ENCODE data around the gene ZNF136. TPM values are rescaled to one million over a fixed set of nuclear protein-coding genes. Genes with fewer than 3 reads are reported as not detected.

The ZNF136 gene
- total and polyA plus RNA-seq, 2 experiments from 2014 or later = 5.6 to 6.7 TPM

DNA sequence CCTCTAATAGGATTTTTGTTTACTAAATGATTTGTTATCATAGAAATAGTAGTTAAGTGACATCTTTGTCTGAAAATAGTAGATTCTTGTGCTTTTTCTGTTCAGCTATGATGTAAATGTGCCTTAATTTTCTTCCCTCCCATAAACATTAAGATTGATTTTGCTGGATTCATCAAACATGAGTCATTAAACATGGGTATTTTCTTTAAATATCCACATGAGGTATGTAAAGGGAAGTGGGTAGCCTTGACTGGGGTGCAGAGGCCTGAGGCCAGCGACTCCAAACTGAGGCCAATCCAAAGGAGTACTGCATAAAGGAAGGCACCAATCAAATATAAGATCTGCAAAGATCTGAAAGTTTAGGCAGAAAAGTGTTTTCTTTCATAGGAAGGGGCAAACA is 3.7 kb downstream of the ZNF136 start:
- H4K20me1 ChIP-seq (replicated peaks; ENCODE audit: insufficient read depth) = no peaks in the 10 kb centered on the region; the same call in none of the 2 replicates
- H3F3A ChIP-seq (replicated peaks; ENCODE audit: low read depth) = no peaks in the 10 kb centered on the region
- no peaks in the 10 kb centered on the region for H3K36me3 ChIP-seq (ENCODE audit: insufficient read depth)
- Mint-ChIP-seq H3K27ac (no peak overlapping the region), H3K36me3 (ENCODE audit: low read depth) (peaks cover 9% of the 10 kb centered on the region; the same call in 2 of the 3 replicates), H3K27me3 (ENCODE audit: insufficient read depth, low read depth, poor library complexity) (peaks cover 1% of the 10 kb centered on the region), H3K4me3 (no peak overlapping the region), H3K4me1 (peaks cover 4% of the 10 kb centered on the region), H3K9me3 (no peaks in the 10 kb centered on the region; the same call in 2 of the 3 replicates)
- H3K9me2 ChIP-seq (ENCODE audit: insufficient read depth) = no peaks in the 10 kb centered on the region
- no peak overlapping the region for H3K27ac ChIP-seq (ENCODE audit: low read depth)
- peaks cover 54% of the 10 kb centered on the region for H3K79me2 ChIP-seq (replicated peaks; ENCODE audit: insufficient read depth)
- no peak overlapping the region for H2AFZ ChIP-seq
- TF ChIP-seq NANOG (IDR thresholded peaks at IDR 0.05; ENCODE audit: borderline replicate concordance) (no peak), POLR2AphosphoS5 (IDR thresholded peaks at IDR 0.05; ENCODE audit: low read depth) (no peak), EZH2 (IDR thresholded peaks at IDR 0.05; ENCODE audit: low read depth, unreplicated experiment) (no peak), JUNB (IDR thresholded peaks at IDR 0.05; ENCODE audit: unreplicated experiment) (no peak), ZNF331 (CRISPR knock-in tag; IDR thresholded peaks at IDR 0.05; ENCODE audit: low read depth) (no peak)
- TF ChIP-seq, protein P1, sequence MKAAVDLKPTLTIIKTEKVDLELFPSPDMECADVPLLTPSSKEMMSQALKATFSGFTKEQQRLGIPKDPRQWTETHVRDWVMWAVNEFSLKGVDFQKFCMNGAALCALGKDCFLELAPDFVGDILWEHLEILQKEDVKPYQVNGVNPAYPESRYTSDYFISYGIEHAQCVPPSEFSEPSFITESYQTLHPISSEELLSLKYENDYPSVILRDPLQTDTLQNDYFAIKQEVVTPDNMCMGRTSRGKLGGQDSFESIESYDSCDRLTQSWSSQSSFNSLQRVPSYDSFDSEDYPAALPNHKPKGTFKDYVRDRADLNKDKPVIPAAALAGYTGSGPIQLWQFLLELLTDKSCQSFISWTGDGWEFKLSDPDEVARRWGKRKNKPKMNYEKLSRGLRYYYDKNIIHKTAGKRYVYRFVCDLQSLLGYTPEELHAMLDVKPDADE (IDR thresholded peaks at IDR 0.05) = no peak
- TF ChIP-seq, protein P2, sequence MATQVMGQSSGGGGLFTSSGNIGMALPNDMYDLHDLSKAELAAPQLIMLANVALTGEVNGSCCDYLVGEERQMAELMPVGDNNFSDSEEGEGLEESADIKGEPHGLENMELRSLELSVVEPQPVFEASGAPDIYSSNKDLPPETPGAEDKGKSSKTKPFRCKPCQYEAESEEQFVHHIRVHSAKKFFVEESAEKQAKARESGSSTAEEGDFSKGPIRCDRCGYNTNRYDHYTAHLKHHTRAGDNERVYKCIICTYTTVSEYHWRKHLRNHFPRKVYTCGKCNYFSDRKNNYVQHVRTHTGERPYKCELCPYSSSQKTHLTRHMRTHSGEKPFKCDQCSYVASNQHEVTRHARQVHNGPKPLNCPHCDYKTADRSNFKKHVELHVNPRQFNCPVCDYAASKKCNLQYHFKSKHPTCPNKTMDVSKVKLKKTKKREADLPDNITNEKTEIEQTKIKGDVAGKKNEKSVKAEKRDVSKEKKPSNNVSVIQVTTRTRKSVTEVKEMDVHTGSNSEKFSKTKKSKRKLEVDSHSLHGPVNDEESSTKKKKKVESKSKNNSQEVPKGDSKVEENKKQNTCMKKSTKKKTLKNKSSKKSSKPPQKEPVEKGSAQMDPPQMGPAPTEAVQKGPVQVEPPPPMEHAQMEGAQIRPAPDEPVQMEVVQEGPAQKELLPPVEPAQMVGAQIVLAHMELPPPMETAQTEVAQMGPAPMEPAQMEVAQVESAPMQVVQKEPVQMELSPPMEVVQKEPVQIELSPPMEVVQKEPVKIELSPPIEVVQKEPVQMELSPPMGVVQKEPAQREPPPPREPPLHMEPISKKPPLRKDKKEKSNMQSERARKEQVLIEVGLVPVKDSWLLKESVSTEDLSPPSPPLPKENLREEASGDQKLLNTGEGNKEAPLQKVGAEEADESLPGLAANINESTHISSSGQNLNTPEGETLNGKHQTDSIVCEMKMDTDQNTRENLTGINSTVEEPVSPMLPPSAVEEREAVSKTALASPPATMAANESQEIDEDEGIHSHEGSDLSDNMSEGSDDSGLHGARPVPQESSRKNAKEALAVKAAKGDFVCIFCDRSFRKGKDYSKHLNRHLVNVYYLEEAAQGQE (IDR thresholded peaks at IDR 0.05; ENCODE audit: unreplicated experiment) = no peak
- no peaks in the 10 kb centered on the region for H3K27me3 ChIP-seq (ENCODE audit: insufficient read depth)
- no peak overlapping the region for H3K4me2 ChIP-seq
- ATAC-seq (no peak), DNase-seq (ENCODE audit: low spot score) (no peak)
- no peak overlapping the region for H3K4me3 ChIP-seq
- peaks cover 9% of the 10 kb centered on the region; the same call in 1 of the 2 replicates for H3K4me1 ChIP-seq (ENCODE audit: insufficient read depth)

DNA sequence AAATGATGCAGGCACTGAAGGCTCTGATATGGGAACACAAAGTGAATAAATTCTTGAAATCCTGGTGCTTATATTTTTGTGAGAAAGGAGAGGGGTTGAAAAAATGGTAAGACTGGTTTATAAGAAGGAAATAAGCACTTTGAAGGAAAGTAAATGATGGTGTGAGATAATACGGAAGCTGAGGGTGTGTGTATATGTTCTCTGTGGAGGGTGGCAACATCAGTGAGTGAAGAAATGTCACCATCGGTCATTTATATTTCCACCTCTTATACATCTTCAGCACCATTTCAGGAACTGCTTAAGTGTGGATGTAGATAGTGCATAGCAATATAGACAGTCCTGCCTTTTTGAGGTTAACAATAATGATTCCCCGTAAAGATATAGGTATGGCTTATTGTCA is 17.5 kb downstream of the ZNF136 start:
- Mint-ChIP-seq H3K27me3 (ENCODE audit: insufficient read depth, low read depth, poor library complexity) (no peaks in the 10 kb centered on the region), H3K9me3 (peaks cover 62% of the 10 kb centered on the region), H3K4me1 (peaks cover 3% of the 10 kb centered on the region; the same call in 2 of the 3 replicates), H3K36me3 (ENCODE audit: low read depth) (peaks cover 68% of the 10 kb centered on the region), H3K4me3 (no peak overlapping the region), H3K27ac (no peak overlapping the region)
- TF ChIP-seq, protein P2 (IDR thresholded peaks at IDR 0.05; ENCODE audit: unreplicated experiment) = no peak
- TF ChIP-seq NANOG (IDR thresholded peaks at IDR 0.05; ENCODE audit: borderline replicate concordance) (no peak), ZNF331 (CRISPR knock-in tag; IDR thresholded peaks at IDR 0.05; ENCODE audit: low read depth) (no peak), EZH2phosphoT487 (IDR thresholded peaks at IDR 0.05; ENCODE audit: unreplicated experiment) (no peak), JUNB (IDR thresholded peaks at IDR 0.05; ENCODE audit: unreplicated experiment) (no peak), STAT1 (IDR thresholded peaks at IDR 0.05; ENCODE audit: unreplicated experiment) (no peak), ZNF114 (CRISPR knock-in tag; IDR thresholded peaks at IDR 0.05) (no peak), EZH2 (IDR thresholded peaks at IDR 0.05; ENCODE audit: low read depth, unreplicated experiment) (no peak), CREB1 (CRISPR knock-in tag; IDR thresholded peaks at IDR 0.05; ENCODE audit: low read depth) (no peak)
- TF ChIP-seq, protein P3, sequence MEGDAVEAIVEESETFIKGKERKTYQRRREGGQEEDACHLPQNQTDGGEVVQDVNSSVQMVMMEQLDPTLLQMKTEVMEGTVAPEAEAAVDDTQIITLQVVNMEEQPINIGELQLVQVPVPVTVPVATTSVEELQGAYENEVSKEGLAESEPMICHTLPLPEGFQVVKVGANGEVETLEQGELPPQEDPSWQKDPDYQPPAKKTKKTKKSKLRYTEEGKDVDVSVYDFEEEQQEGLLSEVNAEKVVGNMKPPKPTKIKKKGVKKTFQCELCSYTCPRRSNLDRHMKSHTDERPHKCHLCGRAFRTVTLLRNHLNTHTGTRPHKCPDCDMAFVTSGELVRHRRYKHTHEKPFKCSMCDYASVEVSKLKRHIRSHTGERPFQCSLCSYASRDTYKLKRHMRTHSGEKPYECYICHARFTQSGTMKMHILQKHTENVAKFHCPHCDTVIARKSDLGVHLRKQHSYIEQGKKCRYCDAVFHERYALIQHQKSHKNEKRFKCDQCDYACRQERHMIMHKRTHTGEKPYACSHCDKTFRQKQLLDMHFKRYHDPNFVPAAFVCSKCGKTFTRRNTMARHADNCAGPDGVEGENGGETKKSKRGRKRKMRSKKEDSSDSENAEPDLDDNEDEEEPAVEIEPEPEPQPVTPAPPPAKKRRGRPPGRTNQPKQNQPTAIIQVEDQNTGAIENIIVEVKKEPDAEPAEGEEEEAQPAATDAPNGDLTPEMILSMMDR (conservative IDR thresholded peaks at IDR 0.05; ENCODE audit: low read depth in 2 of 2) = no peak
- Histone ChIP-seq H3F3A (replicated peaks; ENCODE audit: low read depth) (no peaks in the 10 kb centered on the region), H3K4me2 (no peak overlapping the region), H3K4me1 (ENCODE audit: insufficient read depth) (peaks cover 10% of the 10 kb centered on the region), H3K9me2 (ENCODE audit: insufficient read depth) (no peaks in the 10 kb centered on the region), H3K36me3 (ENCODE audit: insufficient read depth) (no peaks in the 10 kb centered on the region; the same call in 1 of the 2 replicates), H3K79me2 (replicated peaks; ENCODE audit: insufficient read depth) (peaks cover 34% of the 10 kb centered on the region), H3K27ac (ENCODE audit: low read depth) (no peak overlapping the region), H3K27me3 (ENCODE audit: insufficient read depth) (no peaks in the 10 kb centered on the region), H4K20me1 (replicated peaks; ENCODE audit: insufficient read depth) (no peaks in the 10 kb centered on the region), H3K4me3 (no peak overlapping the region), H2AFZ (no peak overlapping the region)
- no peak for DNase-seq (ENCODE audit: low spot score)
- ATAC-seq = no peak

Measured in GM23338 (cell line).